ENCODE data around the gene SEC24B.

SEC24B gene

DNA sequence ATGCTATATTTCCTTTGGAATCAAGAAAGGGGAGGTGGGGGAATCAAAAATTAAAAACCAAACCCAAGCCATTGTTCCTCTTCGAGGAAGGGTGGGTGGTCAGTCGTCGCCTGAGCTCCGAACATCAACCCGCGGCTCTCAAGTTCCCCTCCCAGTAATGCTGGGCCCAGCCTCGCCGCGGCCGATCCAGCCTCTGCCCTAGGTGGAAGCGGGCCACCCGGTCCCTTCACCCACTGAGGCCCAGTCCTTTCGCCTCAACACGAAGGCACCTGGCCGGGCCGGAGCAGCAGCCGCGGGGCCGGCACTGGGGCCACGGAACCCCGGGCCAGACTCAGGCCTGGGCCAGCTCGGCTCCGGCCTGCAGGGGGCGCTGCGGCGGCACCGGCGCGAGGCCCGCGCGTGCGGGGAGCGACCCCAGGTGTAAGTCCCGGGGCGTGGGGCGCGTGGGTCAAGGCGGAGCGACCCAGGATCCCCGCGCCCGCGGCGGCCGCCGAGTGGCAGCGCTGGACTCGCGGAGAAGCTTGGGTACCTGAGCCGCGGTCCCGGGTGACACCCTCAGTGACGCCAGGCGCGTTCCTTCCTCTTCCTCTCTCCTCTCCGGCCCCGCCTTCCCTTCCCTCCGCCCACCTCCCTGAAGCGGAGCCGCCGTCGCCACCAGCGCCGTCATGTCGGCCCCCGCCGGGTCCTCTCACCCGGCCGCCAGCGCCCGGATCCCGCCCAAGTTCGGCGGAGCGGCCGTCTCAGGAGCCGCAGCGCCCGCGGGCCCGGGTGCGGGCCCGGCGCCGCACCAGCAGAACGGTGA lies at the start of gene SEC24B:
SEC24B (plus strand) TSS at position 611 of the 802 bp plus-strand sequence; CDS start at position 666, 55 bp downstream.
- peak; percentile 81 for DNase-seq (ENCODE audit: low read depth, low spot score)
- TF ChIP-seq, protein P1, sequence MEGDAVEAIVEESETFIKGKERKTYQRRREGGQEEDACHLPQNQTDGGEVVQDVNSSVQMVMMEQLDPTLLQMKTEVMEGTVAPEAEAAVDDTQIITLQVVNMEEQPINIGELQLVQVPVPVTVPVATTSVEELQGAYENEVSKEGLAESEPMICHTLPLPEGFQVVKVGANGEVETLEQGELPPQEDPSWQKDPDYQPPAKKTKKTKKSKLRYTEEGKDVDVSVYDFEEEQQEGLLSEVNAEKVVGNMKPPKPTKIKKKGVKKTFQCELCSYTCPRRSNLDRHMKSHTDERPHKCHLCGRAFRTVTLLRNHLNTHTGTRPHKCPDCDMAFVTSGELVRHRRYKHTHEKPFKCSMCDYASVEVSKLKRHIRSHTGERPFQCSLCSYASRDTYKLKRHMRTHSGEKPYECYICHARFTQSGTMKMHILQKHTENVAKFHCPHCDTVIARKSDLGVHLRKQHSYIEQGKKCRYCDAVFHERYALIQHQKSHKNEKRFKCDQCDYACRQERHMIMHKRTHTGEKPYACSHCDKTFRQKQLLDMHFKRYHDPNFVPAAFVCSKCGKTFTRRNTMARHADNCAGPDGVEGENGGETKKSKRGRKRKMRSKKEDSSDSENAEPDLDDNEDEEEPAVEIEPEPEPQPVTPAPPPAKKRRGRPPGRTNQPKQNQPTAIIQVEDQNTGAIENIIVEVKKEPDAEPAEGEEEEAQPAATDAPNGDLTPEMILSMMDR (IDR thresholded peaks at IDR 0.05; ENCODE audit: low read depth, low read length) = peak; percentile 68
- H3K4me3 ChIP-seq (ENCODE audit: low read depth, low read length) = peak within 1 kb of the TSS; percentile 84
- in situ Hi-C loops (cut with HindIII; ENCODE audit: low sequenced_read_pairs) = no loop called here

DNA sequence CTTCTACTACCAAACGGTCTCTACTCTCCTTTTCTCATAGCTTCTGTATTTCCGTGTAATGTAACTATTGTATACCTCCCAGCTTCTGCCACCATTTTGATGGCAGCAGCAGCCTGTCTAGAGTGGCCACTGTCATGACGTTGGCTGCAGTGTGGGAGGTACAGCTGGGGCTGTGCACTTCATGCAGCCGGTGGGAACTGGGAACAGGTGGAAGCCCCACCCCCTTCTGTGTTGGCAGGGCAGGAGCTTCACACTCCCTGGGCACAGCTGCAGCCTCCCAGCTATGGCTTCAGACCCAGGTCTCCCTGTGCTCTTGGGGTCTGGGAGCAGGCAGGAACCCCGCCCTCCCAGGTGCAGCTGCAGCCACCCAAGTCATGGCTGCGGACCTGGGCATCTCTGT lies 49.8 kb upstream of the SEC24B start:
- in situ Hi-C loops (cut with HindIII; ENCODE audit: low sequenced_read_pairs) = no loop called here
- no peak for DNase-seq (ENCODE audit: low read depth, low spot score)
- TF ChIP-seq, protein P1 (IDR thresholded peaks at IDR 0.05; ENCODE audit: low read depth, low read length) = no peak
- no peak overlapping the region for H3K4me3 ChIP-seq (ENCODE audit: low read depth, low read length)

DNA sequence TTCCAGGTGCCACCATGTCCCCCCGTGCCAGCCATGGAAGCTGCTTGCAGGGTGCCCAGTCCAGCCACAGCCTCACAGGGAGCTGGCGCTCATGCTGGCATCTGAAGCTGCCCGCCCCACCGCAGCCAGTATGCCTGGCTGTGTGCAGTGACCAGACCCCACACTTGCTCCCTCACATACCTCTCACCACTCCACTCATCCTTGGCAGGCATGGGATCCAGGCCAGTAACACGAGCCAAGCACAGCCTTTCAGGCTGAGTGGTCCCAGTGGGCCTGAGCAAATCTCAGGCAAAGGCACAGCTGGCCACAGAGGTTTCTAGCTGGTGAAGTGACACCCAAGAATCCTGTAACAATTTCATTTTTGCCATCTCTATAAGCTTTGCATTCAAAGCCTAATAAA lies 48.4 kb upstream of the SEC24B start:
- TF ChIP-seq, protein P1 (IDR thresholded peaks at IDR 0.05; ENCODE audit: low read depth, low read length) = no peak
- in situ Hi-C loops (cut with HindIII; ENCODE audit: low sequenced_read_pairs) = no loop called here
- DNase-seq (ENCODE audit: low read depth, low spot score) = no peak
- H3K4me3 ChIP-seq (ENCODE audit: low read depth, low read length) = no peak overlapping the region

DNA sequence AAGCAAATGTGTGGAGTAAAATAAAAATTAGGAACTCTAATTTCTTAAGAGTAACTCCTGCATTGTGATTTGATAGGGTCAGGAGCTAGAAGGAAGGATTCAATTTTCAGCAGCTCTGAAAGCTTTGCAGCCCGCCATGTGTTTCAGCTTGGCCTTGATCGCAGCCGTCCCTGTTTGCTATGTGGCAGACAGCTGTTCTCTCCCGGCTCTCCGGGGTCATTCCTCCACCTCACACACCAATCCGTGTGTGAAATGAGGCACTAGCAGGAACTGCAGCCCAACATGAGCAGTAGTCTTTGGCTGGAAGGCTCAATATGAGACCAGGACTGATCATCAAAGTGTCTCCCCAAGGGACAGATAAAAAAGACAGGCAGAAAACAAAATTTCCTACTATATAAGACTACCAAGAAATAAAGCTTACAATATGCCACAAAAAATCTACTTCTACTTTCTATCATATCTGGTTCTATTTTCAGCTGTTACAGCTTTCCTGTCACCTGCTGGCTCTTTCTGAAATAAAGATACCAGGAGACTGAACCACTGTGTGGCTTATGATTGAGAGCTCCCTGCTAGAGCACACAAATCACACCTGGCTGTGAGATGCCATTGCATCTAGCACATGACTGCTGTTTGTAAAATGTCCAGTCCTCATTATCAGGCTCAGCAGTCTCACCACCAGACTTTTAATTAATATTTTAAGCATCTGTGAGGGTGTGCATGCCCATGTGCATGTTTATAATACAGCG lies 44.1 kb upstream of the SEC24B start:
- H3K4me3 ChIP-seq (ENCODE audit: low read depth, low read length) = no peak overlapping the region
- in situ Hi-C loops (cut with HindIII; ENCODE audit: low sequenced_read_pairs) = no loop called here
- TF ChIP-seq, protein P1 (IDR thresholded peaks at IDR 0.05; ENCODE audit: low read depth, low read length) = no peak
- no peak for DNase-seq (ENCODE audit: low read depth, low spot score)

DNA sequence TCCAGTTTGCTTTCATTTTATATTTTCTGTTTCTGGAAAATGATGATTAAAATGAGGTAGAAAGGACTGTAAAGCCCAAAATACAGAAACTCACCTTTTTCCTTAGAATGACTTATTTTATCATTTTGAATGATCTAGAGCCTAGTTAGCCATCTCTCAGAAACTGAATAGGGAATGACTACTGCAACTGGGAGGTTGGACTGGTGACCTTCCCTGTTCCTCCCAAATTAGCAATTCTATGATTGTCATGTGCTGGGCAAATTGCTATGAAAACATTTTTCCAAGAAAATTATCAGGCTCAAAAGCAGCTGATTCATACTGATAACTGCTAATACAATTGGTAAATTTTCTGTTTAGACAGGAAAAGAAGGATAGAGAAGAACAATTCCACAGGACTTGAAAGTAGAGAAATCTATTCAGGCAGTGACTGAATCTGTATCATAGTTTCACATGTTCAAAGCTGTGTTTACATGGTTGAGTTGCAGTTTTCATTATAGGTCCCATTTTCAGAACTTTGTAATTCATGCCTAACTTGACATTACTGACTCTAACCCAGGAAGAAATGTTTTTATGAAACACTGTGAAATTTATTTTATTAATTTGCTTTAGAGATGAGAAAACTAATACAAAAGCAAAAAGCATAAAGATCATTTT lies 43.4 kb upstream of the SEC24B start:
- no peak overlapping the region for H3K4me3 ChIP-seq (ENCODE audit: low read depth, low read length)
- TF ChIP-seq, protein P1 (IDR thresholded peaks at IDR 0.05; ENCODE audit: low read depth, low read length) = no peak
- in situ Hi-C loops (cut with HindIII; ENCODE audit: low sequenced_read_pairs) = no loop called here
- no peak for DNase-seq (ENCODE audit: low read depth, low spot score)

DNA sequence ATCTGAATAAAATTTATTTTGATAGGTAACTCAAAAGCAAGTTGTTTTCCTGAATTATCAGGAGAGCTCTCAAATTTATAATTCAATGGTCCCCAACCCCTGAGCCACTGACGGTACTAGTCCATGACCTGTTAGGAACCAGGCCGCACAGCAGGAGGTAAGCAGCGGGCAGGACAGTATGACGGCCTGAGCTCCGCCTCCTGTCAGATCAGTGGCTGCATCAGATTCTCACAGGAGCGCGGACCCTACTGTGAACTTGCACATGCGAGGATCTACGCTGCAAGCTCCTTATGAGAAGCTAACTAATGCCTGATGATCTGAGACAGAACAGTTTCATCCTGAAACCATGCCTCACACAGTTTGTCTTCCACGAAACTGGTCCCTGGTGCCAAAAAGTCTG lies 37.9 kb upstream of the SEC24B start:
- in situ Hi-C loops (cut with HindIII; ENCODE audit: low sequenced_read_pairs) = no loop called here
- no peak for DNase-seq (ENCODE audit: low read depth, low spot score)
- no peak overlapping the region for H3K4me3 ChIP-seq (ENCODE audit: low read depth, low read length)
- TF ChIP-seq, protein P1 (IDR thresholded peaks at IDR 0.05; ENCODE audit: low read depth, low read length) = no peak

All from astrocyte of the spinal cord (primary cell).